Measurements from ENCODE around the gene C19orf47.

The C19orf47 gene

GRCh38 chr19:40320558-40320935, 27.6 kb downstream of the C19orf47 start:
- DNase-seq (ENCODE audit: low spot score), result no peak

GRCh38 chr19:40317338-40317737, 30.9 kb downstream of the C19orf47 start:
- DNase-seq (ENCODE audit: low spot score), result no peak

- no peak for DNase-seq (ENCODE audit: low spot score)
Measured at GRCh38 chr19:40315812-40316470, 32.3 kb downstream of the C19orf47 start.

GRCh38 chr19:40314656-40315055, 33.5 kb downstream of the C19orf47 start:
- DNase-seq (ENCODE audit: low spot score), result no peak

- DNase-seq (ENCODE audit: low spot score), result no peak
Measured at GRCh38 chr19:40313229-40313983, 34.8 kb downstream of the C19orf47 start.

GRCh38 chr19:40312533-40312932, 35.7 kb downstream of the C19orf47 start:
- DNase-seq (ENCODE audit: low spot score), result no peak

GRCh38 chr19:40309666-40310065, 38.5 kb downstream of the C19orf47 start:
- no peak for DNase-seq (ENCODE audit: low spot score)

GRCh38 chr19:40305403-40305802, 42.8 kb downstream of the C19orf47 start:
- DNase-seq (ENCODE audit: low spot score), result peak; percentile 81

- DNase-seq (ENCODE audit: low spot score), result no peak
Measured at GRCh38 chr19:40304306-40304705, 43.9 kb downstream of the C19orf47 start.

GRCh38 chr19:40303765-40304164, 44.4 kb downstream of the C19orf47 start:
- DNase-seq (ENCODE audit: low spot score), result no peak

- DNase-seq (ENCODE audit: low spot score), result no peak
Measured at GRCh38 chr19:40302224-40303011, 45.8 kb downstream of the C19orf47 start.

- no peak for DNase-seq (ENCODE audit: low spot score)
Measured at GRCh38 chr19:40300668-40301067, 47.5 kb downstream of the C19orf47 start.

GRCh38 chr19:40298026-40298425, 50.2 kb downstream of the C19orf47 start:
- DNase-seq (ENCODE audit: low spot score), result no peak

GRCh38 chr19:40294560-40294959, 53.6 kb downstream of the C19orf47 start:
- DNase-seq (ENCODE audit: low spot score), result no peak

GRCh38 chr19:40286971-40287421, 61.2 kb downstream of the C19orf47 start:
- no peak for DNase-seq (ENCODE audit: low spot score)

GRCh38 chr19:40286235-40286970, 61.8 kb downstream of the C19orf47 start:
- DNase-seq (ENCODE audit: low spot score), result no peak

- peak; percentile 100 for DNase-seq (ENCODE audit: low spot score)
Measured at GRCh38 chr19:40285353-40286234, 62.6 kb downstream of the C19orf47 start.

- DNase-seq (ENCODE audit: low spot score), result peak; percentile 80
Measured at GRCh38 chr19:40284501-40285352, 63.5 kb downstream of the C19orf47 start, which contains the start of gene AKT2. AKT2 (minus strand) TSS chr19:40285345; CDS start chr19:40265267, 20,078 bp downstream.

- DNase-seq (ENCODE audit: low spot score), result no peak
Measured at GRCh38 chr19:40284251-40284500, 64.0 kb downstream of the C19orf47 start.
